ENCODE data around the gene PCDHGA3. TPM values are rescaled to one million over a fixed set of nuclear protein-coding genes. Genes with fewer than 3 reads are reported as not detected.

PCDHGA3 gene
- total RNA-seq, 1 donor = 2.9 TPM

Other genes with a start within 250 kb of the PCDHGA3 start
- 1.2 and 1.4 TPM in 2 replicates for gene PCDHB2, start 249.2 kb upstream of the PCDHGA3 start, total RNA-seq
- gene PCDHB3, start 243.4 kb upstream of the PCDHGA3 start, total RNA-seq = 0.36 and 0.88 TPM in 2 replicates
- 1.1 and 1.2 TPM in 2 replicates for gene PCDHB4, start 222.0 kb upstream of the PCDHGA3 start, total RNA-seq
- gene PCDHB5, start 208.6 kb upstream of the PCDHGA3 start, total RNA-seq = 1.5 and 2.9 TPM in 2 replicates
- 0.59 and 0.72 TPM in 2 replicates for gene PCDHB6, start 193.8 kb upstream of the PCDHGA3 start, total RNA-seq
- 2.2 and 2.4 TPM in 2 replicates for gene PCDHB7, start 171.2 kb upstream of the PCDHGA3 start, total RNA-seq
- 0.36 and 0.88 TPM in 2 replicates for gene PCDHB8, start 166.0 kb upstream of the PCDHGA3 start, total RNA-seq
- gene PCDHB16, start 161.4 kb upstream of the PCDHGA3 start, total RNA-seq = 1.1 and 3.5 TPM in 2 replicates
- gene PCDHB9, start 156.7 kb upstream of the PCDHGA3 start, total RNA-seq = 1.2 and 1.8 TPM in 2 replicates
- gene PCDHB10, start 151.5 kb upstream of the PCDHGA3 start, total RNA-seq = 2.2 and 2.7 TPM in 2 replicates
- 1.1 and 1.8 TPM in 2 replicates for gene PCDHB11, start 144.2 kb upstream of the PCDHGA3 start, total RNA-seq
- 0.59 and 0.72 TPM in 2 replicates for gene PCDHB12, start 135.1 kb upstream of the PCDHGA3 start, total RNA-seq
- gene PCDHB13, start 129.9 kb upstream of the PCDHGA3 start, total RNA-seq = 2.1 and 2.2 TPM in 2 replicates
- 2.7 and 2.9 TPM in 2 replicates for gene PCDHB14, start 120.5 kb upstream of the PCDHGA3 start, total RNA-seq
- 0.88 and 1.1 TPM in 2 replicates for gene PCDHB15, start 98.4 kb upstream of the PCDHGA3 start, total RNA-seq
- gene SLC25A2, start 39.8 kb upstream of the PCDHGA3 start, total RNA-seq = 0.36 and 0.59 TPM in 2 replicates
- 44.2 and 48.1 TPM in 2 replicates for gene TAF7, start 23.0 kb upstream of the PCDHGA3 start, total RNA-seq
- 1.1 and 1.5 TPM in 2 replicates for gene PCDHGA1, start 13.3 kb upstream of the PCDHGA3 start, total RNA-seq
- gene PCDHGA2, start 5.1 kb upstream of the PCDHGA3 start, total RNA-seq = 2.7 and 2.9 TPM in 2 replicates
- 3.3 and 5.0 TPM in 2 replicates for gene PCDHGB1, start 6.3 kb downstream of the PCDHGA3 start, total RNA-seq
- 6.8 and 6.9 TPM in 2 replicates for gene PCDHGA4, start 11.2 kb downstream of the PCDHGA3 start, total RNA-seq
- gene PCDHGB2, start 16.2 kb downstream of the PCDHGA3 start, total RNA-seq = 4.3 and 5.6 TPM in 2 replicates
- 2.5 and 2.7 TPM in 2 replicates for gene PCDHGA5, start 20.3 kb downstream of the PCDHGA3 start, total RNA-seq
- gene PCDHGB3, start 26.4 kb downstream of the PCDHGA3 start, total RNA-seq = 6.2 and 8.0 TPM in 2 replicates
- gene PCDHGA6, start 30.1 kb downstream of the PCDHGA3 start, total RNA-seq = 5.0 and 5.1 TPM in 2 replicates
- 6.5 TPM in 2 replicates for gene PCDHGA7, start 38.9 kb downstream of the PCDHGA3 start, total RNA-seq
- gene PCDHGB4, start 43.9 kb downstream of the PCDHGA3 start, total RNA-seq = 14.1 and 15.9 TPM in 2 replicates
- 3.5 and 3.6 TPM in 2 replicates for gene PCDHGA8, start 48.8 kb downstream of the PCDHGA3 start, total RNA-seq
- 21.5 and 24.2 TPM in 2 replicates for gene PCDHGB5, start 54.1 kb downstream of the PCDHGA3 start, total RNA-seq
- gene PCDHGA9, start 58.9 kb downstream of the PCDHGA3 start, total RNA-seq = 6.2 and 6.5 TPM in 2 replicates
- gene PCDHGB6, start 64.2 kb downstream of the PCDHGA3 start, total RNA-seq = 6.2 and 8.0 TPM in 2 replicates
- gene PCDHGA10, start 69.2 kb downstream of the PCDHGA3 start, total RNA-seq = 23.2 and 24.8 TPM in 2 replicates
- gene PCDHGB7, start 73.8 kb downstream of the PCDHGA3 start, total RNA-seq = 18.5 and 19.2 TPM in 2 replicates
- gene PCDHGA11, start 77.2 kb downstream of the PCDHGA3 start, total RNA-seq = 12.3 and 16.5 TPM in 2 replicates
- gene PCDHGA12, start 86.7 kb downstream of the PCDHGA3 start, total RNA-seq = 20.6 and 33.6 TPM in 2 replicates
- gene PCDHGC3, start 132.1 kb downstream of the PCDHGA3 start, total RNA-seq = 59.4 and 91.3 TPM in 2 replicates
- 2.9 and 3.8 TPM in 2 replicates for gene PCDHGC4, start 141.2 kb downstream of the PCDHGA3 start, total RNA-seq
- gene PCDHGC5, start 145.3 kb downstream of the PCDHGA3 start, total RNA-seq = 3.6 and 5.3 TPM in 2 replicates

All from osteoblast (primary cell).